SK-N-MC (cell line): Measurements from ENCODE around the gene CHRNB2.
A peak's percentile ranks its signal among the peaks of the same experiment; 100 is the strongest.

Experiments used
- DNase-seq: peaks from one replicate; pipeline ENCODE4 v3.0.0-alpha.2; 2011; ENCODE audit warnings: low read depth, low spot score
- H3K27ac ChIP-seq: fragments of 200-600 bp; sonication (generic); 2 replicates; pipeline ENCODE4 v1.5.1; 2016; ENCODE audit warnings: mixed run types
- H3K36me3 ChIP-seq: fragments of 200-600 bp; sonication (generic); 2 replicates; pipeline ENCODE4 v1.6.1; 2017; ENCODE audit warnings: antibody characterized with exemption, low read length, mixed read lengths; ENCODE audit not compliant: insufficient read depth
- H3K4me3 ChIP-seq: fragments of 200-600 bp; sonication (generic); 2 replicates; pipeline ENCODE4 v1.5.1; 2016
- H3K9ac ChIP-seq: fragments of 200-600 bp; sonication (generic); 2 replicates; pipeline ENCODE4 v1.8.0; 2017; ENCODE audit warnings: mixed run types, mixed read lengths; ENCODE audit not compliant: insufficient read length
- H3K9me3 ChIP-seq: fragments of 200-600 bp; sonication (generic); 2 replicates; pipeline ENCODE4 v1.6.1; 2017; ENCODE audit warnings: low read depth, mild to moderate bottlenecking, antibody characterized with exemption, low read length, moderate library complexity, mixed read lengths
- EZH2 ChIP-seq: fragments of 200-600 bp; sonication (generic); IDR thresholded peaks from one replicate; pipeline ENCODE4 v1.6.1; 2017; ENCODE audit warnings: antibody characterized with exemption
- FOXP2 ChIP-seq: optimal IDR thresholded peaks from 2 replicates; pipeline ENCODE3; 2011; ENCODE audit warnings: mild to moderate bottlenecking, moderate library complexity; ENCODE audit not compliant: insufficient read depth; ENCODE audit errors: extremely low read length, control extremely low read depth
- POLR2AphosphoS5 ChIP-seq: IDR thresholded peaks from 2 replicates; pipeline ENCODE4 v1.6.1; 2012; ENCODE audit warnings: mild to moderate bottlenecking, low read depth, low read length, borderline replicate concordance

The CHRNB2 gene

DNA sequence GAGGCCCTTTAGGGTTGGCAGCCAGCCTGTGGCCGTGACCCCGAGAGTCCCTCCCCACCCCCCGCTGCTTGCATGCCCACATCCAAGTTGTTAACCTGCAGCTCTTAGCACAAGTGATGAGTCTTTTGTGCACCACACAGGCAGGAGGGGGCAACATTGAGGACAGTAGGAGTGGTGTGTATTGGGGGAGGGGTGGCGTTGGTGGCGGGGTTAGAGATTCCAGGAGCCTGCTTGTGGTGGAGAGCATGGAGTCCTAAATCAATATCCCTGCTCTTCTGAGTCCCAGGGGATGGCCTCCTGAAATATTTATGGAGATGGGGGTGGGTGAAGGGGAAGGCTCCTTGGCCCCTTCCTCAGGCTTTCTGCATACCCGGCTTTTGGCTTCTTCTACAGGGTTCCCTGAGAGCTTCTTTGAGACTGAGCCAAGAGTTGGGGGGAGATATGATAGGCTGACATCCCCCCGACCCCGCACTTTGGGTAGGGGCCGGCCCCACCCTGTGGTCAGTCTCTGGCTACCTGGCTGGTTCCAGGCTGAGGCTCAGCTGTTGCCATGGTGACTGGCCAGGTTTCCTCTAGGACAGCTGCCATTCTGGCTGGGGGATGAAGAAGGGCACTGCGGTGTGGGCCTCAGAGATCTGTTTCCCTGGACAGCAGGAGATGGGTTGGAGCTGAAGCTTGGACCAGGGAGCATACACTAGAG lies 5.0 kb downstream of the CHRNB2 start:
- no peaks in the 10 kb centered on the region for H3K36me3 ChIP-seq
- TF ChIP-seq POLR2AphosphoS5 (no peak), EZH2 (no peak), FOXP2 (no peak)
- no peak overlapping the region for H3K9ac ChIP-seq
- DNase-seq: no peak
- H3K27ac ChIP-seq: no peak overlapping the region
- no peaks in the 10 kb centered on the region for H3K9me3 ChIP-seq
- H3K4me3 ChIP-seq: no peak overlapping the region

DNA sequence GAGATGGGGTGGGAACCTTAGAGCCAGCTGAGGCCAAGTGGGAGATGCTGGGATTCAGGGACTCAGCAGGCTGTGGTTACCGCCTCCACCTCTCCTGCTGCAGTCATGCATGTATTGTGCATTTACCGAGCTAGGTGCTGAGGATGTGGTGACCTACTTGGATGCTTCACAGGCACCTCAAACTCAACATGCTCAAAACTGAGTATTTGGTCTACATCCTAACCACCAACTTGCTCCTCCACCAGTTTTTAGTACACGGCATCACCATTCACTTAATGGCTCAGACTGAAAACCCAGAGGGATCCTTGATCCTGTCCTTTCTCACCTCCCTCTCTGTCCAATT lies 5.6 kb downstream of the CHRNB2 start:
- Histone ChIP-seq H3K27ac (no peak overlapping the region), H3K9ac (no peak overlapping the region), H3K9me3 (no peaks in the 10 kb centered on the region), H3K4me3 (no peak overlapping the region), H3K36me3 (no peaks in the 10 kb centered on the region; the same call in 1 of the 2 replicates)
- DNase-seq: no peak
- no peak for TF ChIP-seq FOXP2
- no peak for TF ChIP-seq POLR2AphosphoS5
- TF ChIP-seq EZH2: no peak

DNA sequence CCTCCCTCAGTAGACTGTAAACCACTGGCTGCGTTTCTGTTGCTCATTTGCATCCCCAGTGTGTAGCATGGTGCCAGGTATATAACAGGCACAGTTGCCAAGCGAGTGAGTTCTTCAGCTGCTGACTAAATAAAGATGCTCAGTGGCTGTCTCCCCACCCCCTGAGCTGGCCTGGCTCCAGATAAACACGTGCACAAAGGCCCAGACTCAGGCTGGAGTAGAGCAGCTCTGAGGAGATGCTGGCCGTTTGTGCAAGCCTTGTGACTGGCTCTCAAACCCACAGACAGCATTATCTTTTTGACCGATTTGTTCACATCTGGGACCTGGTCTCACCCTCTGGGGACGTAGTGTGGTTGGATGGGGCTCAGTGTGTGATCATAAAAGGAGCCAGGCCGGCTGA lies 7.1 kb downstream of the CHRNB2 start:
- DNase-seq: no peak
- Histone ChIP-seq H3K27ac (no peak overlapping the region), H3K9ac (no peak overlapping the region)

DNA sequence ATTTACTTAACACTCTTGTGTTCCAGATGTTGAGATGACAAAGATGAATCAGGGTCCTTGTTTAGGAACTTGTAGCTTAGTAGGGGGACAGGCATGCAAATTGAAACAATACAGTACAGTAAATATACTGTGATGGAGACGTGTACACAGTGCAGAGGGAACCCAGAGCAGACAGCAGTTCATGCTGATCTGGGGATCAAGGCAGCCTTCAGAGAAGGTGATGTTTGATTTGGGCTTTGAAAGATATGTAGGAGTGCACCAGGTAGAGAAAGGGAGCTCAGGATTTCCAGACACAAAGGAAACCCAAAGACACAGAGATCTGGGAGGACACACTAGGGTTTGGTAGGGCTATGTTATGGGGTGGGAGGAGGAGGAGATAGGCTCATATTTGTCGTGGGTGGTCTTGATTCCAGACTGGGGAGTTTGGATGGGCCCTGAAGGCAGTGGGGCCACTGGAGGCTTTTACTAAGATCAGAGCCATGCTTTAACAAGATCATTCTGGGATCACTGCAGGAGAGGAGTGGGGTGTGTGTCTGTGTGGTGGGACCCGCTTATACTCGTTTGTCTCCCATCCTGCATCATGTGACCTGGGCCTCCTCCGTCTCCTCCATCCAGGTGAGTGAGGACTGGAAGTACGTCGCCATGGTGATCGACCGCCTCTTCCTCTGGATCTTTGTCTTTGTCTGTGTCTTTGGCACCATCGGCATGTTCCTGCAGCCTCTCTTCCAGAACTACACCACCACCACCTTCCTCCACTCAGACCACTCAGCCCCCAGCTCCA lies 7.8 kb downstream of the CHRNB2 start:
- Histone ChIP-seq H3K9ac (no peak overlapping the region), H3K4me3 (no peak overlapping the region), H3K36me3 (peaks cover 18% of the 10 kb centered on the region; the same call in 1 of the 2 replicates), H3K9me3 (no peaks in the 10 kb centered on the region), H3K27ac (no peak overlapping the region)
- 0 out of 2 replicates have a peak, but pooled peaks have one; percentile 29 for TF ChIP-seq POLR2AphosphoS5
- no peak for TF ChIP-seq EZH2
- DNase-seq: no peak

More for the DNA sequence above, 7.1 kb downstream of the CHRNB2 start:
- H3K9me3 ChIP-seq: no peaks in the 10 kb centered on the region
- TF ChIP-seq FOXP2 (no peak), POLR2AphosphoS5 (no peak), EZH2 (no peak)
- H3K4me3 ChIP-seq: no peak overlapping the region
- peaks cover 12% of the 10 kb centered on the region; the same call in 1 of the 2 replicates for H3K36me3 ChIP-seq

DNA sequence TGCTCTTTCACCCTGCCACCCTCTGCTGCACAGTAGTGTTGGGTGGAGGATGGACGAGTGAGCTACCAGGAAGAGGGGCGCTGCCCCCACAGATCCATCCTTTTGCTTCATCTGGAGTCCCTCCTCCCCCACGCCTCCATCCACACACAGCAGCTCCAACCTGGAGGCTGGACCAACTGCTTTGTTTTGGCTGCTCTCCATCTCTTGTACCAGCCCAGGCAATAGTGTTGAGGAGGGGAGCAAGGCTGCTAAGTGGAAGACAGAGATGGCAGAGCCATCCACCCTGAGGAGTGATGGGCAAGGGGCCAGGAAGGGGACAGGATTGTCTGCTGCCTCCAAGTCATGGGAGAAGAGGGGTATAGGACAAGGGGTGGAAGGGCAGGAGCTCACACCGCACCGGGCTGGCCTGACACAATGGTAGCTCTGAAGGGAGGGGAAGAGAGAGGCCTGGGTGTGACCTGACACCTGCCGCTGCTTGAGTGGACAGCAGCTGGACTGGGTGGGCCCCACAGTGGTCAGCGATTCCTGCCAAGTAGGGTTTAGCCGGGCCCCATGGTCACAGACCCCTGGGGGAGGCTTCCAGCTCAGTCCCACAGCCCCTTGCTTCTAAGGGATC lies 8.5 kb downstream of the CHRNB2 start:
- Histone ChIP-seq H3K9me3 (no peaks in the 10 kb centered on the region), H3K27ac (no peak overlapping the region), H3K9ac (no peak overlapping the region), H3K4me3 (no peak overlapping the region), H3K36me3 (peaks cover 25% of the 10 kb centered on the region)
- no peak for TF ChIP-seq FOXP2
- TF ChIP-seq POLR2AphosphoS5: no peak
- TF ChIP-seq EZH2: no peak
- no peak for DNase-seq

DNA sequence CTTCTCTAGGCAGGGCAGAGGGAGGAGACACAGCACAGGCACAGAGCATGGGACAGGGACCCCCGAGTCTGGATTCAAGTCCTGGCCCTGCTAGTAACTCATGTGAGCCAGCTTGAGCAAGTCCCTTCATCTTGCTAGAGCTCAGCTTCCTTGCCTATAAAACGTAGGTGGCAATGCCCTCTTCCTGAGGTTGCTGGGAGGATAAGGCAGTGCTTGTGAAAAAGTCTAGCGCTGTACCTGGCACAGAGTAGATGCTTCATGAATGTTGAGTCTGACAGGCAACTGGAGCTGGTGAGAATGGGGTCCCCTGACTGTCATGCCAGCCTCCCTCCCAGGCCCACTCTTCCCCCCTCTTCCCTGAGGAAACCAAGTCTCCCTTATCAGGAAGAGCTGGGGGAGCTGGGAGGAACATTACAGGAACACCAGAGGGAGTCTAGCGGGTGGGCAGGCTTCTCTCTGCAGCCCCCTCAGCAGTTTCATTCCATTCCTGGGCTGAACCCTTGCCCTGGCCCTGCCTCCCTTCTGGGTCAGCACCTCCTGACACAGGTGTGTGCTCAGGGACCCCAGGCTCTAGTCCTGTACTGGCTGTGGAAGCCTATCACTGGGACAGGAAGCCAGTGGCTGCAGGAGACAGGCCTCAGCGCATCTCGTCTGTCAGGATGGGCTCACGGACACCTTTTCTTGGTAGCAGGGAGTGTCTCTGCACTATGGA lies 9.9 kb downstream of the CHRNB2 start:
- H3K9me3 ChIP-seq: no peaks in the 10 kb centered on the region
- no peak overlapping the region for H3K9ac ChIP-seq
- peaks cover 39% of the 10 kb centered on the region for H3K36me3 ChIP-seq
- H3K4me3 ChIP-seq: no peak overlapping the region
- no peak for DNase-seq
- no peak overlapping the region for H3K27ac ChIP-seq
- TF ChIP-seq POLR2AphosphoS5 (no peak), EZH2 (no peak), FOXP2 (no peak)

DNA sequence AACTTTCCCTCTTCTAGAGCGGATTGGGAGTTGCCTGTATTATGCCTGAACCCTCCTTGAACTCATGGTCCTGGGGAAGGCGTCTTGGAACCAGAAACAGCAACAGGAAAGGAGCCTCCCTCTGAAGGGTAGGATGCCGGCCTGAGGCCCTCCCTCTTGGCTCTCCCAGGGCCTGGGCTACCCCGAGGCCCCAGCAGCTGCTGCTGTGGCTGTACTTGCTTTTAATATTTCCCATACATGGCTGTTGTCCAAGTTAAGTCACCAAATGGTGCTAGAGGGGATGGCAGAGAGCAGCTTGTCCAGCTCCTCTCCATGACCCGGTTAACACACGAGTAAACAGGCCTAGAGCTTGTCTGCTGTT lies 10.5 kb downstream of the CHRNB2 start:
- no peak overlapping the region for H3K27ac ChIP-seq

DNA sequence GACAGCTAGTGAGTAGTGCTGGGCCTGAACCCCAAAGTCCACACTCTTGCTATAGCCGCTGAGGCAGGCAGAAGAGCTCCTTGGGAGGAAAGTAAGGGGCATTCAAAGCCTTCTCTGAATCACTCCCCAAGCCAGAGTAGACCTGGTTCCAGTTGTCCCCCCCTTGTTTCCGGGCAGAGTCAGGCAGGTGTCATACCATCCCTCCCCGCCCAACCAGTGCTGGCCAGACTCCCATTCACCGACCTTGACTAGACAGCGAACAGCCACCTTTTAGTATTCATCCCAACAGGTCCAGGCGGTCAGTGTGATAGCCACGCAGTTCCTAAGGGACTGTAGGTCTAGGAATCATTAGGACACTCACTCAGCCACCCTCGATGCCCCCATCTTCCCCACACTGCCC lies 11.8 kb downstream of the CHRNB2 start:
- H3K27ac ChIP-seq: no peak overlapping the region
- no peak for DNase-seq
- no peaks in the 10 kb centered on the region for H3K9me3 ChIP-seq
- H3K9ac ChIP-seq: no peak overlapping the region
- H3K4me3 ChIP-seq: no peak overlapping the region
- TF ChIP-seq FOXP2 (no peak), EZH2 (no peak), POLR2AphosphoS5 (no peak)
- peaks cover 57% of the 10 kb centered on the region for H3K36me3 ChIP-seq

More for the DNA sequence above, 10.5 kb downstream of the CHRNB2 start:
- H3K4me3 ChIP-seq: no peak overlapping the region
- DNase-seq: no peak
- no peak for TF ChIP-seq POLR2AphosphoS5
- TF ChIP-seq EZH2: no peak
- TF ChIP-seq FOXP2: no peak
- H3K36me3 ChIP-seq: peaks cover 44% of the 10 kb centered on the region
- no peaks in the 10 kb centered on the region for H3K9me3 ChIP-seq
- H3K9ac ChIP-seq: no peak overlapping the region
